Neuron (in vitro differentiated cells): ENCODE results near the gene SRSF2.
A peak's percentile ranks its signal among the peaks of the same experiment; 100 is the strongest.
"Not testable (repeated sequence)": the region's sequence is repeated elsewhere in the genome, so short reads cannot be mapped to it uniquely, and the experiment has no call there.

Experiments
- H2AFZ ChIP-seq: one replicate; pipeline ENCODE4 v1.6.1; 2013; ENCODE audit warnings: low read depth, mild to moderate bottlenecking, inconsistent platforms, low read length, moderate library complexity
- H3K27me3 ChIP-seq: one replicate; pipeline ENCODE4 v1.6.1; 2013; ENCODE audit warnings: low read length; ENCODE audit not compliant: insufficient read depth
- H3K36me3 ChIP-seq: one replicate; pipeline ENCODE4 v1.6.1; 2013; ENCODE audit warnings: low read length; ENCODE audit not compliant: insufficient read depth
- H3K4me1 ChIP-seq: one replicate; pipeline ENCODE4 v1.6.1; 2013; ENCODE audit warnings: low read length; ENCODE audit not compliant: insufficient read depth
- H3K4me3 ChIP-seq: 2 replicates; pipeline ENCODE4 v1.5.1; 2013; ENCODE audit warnings: mild to moderate bottlenecking, low read length, moderate library complexity
- H3K9me3 ChIP-seq: one replicate; pipeline ENCODE4 v1.6.1; 2013; ENCODE audit warnings: low read length

Gene SRSF2

DNA sequence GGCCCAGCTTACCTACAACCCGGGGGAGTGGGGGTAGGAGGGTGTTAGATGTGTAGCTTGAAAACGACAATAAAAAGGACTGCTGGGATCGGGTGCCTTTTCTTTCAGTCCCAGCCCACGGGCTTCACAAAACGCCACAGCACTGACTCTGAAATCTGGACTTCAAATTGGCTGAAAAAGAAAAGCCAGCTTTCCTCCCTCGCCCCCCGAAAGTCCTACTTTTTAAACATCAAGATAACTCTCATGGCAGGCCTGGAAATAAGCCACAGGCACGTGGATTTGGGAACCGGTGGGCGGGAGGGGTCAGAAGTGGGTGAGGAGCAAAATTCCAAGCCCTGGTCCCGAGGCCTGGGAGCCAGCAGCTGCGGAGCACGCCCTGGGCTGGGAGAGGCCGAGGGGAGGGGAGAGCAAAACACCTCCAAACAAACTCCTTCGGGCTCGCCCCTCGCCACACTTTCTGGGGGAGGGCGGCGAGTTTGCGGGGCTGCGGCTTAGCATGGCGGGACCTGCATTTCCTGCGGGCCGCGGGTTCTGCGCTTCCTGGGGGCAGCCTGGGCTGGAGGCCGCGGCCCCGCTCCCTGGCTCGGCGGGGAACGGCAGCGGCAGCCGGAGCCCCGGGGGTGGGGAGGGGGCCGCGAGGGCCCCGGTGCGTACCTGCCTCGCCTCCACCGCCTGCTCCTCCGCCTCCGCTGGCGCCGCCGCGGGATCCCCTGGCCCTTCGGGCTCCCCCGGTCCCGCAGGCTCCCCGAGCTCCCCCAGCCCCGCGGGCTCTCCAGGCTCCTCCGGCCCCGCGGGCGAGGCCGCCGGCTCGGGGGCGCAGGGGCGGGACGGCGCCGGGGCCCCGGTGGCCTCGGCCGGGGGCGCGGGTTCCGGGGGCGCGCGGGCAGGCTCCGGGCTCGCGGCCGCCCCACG, 26.9 kb downstream of the SRSF2 start:
- H3K4me1 ChIP-seq, result peaks cover 30% of the 10 kb centered on the region
- not testable (repeated sequence) for H3K27me3 ChIP-seq, H3K9me3 ChIP-seq, H3K36me3 ChIP-seq
- peak overlapping the region; percentile 83 for H3K4me3 ChIP-seq
- peak overlapping the region; percentile 74 for H2AFZ ChIP-seq

DNA sequence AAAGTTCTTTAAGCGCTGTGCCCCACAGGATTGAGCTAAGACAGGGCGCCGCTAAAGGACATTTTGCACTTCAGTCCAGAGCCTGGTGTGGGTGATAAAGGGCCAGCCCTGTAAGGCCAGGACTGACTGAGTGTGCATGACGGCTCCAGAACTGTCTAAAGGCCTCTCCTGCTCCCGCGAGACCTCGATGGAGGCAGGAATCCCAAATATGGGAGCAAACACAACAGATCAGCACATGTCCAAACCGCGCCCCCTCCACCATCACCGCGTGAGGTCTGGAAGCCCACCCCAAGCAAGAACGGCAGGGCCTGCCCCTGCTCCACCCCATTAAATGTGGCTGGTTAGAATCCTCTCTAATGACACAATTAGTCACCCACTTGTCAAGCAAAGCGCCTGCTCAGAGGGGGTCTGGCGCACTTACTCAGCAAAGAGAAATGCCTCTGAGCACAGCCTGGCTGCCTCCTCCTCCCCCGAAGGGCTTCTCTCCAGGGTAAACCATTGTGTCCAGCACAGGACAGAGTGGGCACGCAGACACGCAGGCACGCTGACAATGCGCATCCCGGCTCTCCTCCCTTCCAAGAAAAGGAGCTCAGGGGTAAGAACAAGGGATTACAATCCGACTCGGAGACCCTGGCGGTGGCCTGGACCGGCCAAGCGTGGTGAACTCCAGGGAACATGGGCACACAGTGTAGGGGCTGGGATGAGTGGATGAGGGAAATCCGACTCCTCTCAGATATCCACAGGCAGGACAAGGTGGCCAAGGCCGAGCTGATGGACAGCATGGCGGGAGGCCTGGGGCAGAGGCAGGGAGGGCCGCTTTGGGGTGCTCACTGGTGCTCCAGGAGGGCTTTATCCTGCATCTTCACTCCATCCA, 27.8 kb downstream of the SRSF2 start:
- no peaks in the 10 kb centered on the region for H3K36me3 ChIP-seq
- no peaks in the 10 kb centered on the region for H3K27me3 ChIP-seq
- peak overlapping the region; percentile 74 for H2AFZ ChIP-seq
- H3K9me3 ChIP-seq, result peaks cover 2% of the 10 kb centered on the region
- H3K4me3 ChIP-seq, result peak overlapping the region; percentile 83
- H3K4me1 ChIP-seq, result peaks cover 30% of the 10 kb centered on the region

DNA sequence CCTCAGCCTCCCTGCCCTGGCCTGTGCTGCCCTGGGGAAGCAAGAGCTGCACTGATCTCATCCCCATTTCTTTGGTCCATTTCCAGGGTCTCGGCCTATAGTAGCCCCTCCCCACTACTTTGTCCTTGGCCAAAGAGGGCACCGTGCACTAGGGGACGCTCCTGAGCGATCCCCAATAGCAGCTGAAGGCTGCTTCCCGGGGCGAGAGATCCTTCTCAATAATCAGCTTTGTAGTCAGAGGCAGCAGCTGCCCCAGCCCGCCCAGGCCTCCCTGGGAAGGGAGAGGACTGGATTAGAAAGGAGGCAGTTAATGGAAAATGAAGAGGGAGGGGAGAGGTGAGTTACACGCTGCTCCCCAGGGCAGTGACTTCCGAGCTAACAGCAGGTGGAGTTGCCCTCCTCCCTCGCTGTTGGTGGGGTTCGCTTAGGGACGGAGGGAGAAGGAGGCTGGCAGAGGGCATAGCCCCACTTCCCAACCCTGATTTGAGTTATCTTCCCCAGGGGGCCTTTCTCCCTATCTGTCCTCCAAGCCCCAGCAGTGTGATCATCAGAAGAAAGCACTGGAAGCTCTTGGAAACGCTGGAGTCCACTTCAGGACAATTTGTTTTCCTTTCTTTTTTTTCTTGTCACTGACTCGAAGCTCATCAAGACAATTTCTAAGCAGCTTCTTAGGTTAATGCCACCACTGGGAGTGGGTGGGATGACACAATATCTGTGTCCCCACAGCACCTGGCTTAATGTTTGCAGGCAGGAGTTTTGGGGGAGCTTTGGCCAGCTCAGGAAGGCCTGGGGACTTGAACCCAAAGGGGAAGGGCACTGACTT, 28.9 kb downstream of the SRSF2 start:
- Histone ChIP-seq H3K9me3 (peaks cover 2% of the 10 kb centered on the region), H2AFZ (no peak overlapping the region), H3K27me3 (no peaks in the 10 kb centered on the region), H3K4me1 (peaks cover 30% of the 10 kb centered on the region), H3K36me3 (no peaks in the 10 kb centered on the region), H3K4me3 (no peak overlapping the region)

DNA sequence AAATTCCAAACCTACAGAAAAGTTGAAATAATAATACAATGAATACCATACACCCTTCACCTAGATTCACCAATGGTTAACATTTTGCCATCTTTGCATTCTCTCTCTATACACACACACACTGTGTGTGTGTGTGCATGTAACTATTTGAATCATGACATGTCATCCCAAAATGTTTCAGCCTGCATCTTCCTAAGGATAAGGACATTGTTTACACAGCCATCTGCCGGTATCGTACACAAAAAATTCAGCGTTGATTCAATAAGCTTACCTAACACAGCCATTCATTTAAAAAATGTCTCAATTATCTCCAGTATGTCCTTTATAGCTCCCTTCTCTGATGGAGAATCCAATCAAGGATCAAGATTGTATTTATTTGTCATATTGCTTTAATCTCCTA, 30.3 kb downstream of the SRSF2 start:
- no peak overlapping the region for H2AFZ ChIP-seq
- no peak overlapping the region for H3K4me3 ChIP-seq
- peaks cover 2% of the 10 kb centered on the region for H3K9me3 ChIP-seq
- no peaks in the 10 kb centered on the region for H3K36me3 ChIP-seq
- H3K27me3 ChIP-seq, result no peaks in the 10 kb centered on the region
- peaks cover 34% of the 10 kb centered on the region for H3K4me1 ChIP-seq

DNA sequence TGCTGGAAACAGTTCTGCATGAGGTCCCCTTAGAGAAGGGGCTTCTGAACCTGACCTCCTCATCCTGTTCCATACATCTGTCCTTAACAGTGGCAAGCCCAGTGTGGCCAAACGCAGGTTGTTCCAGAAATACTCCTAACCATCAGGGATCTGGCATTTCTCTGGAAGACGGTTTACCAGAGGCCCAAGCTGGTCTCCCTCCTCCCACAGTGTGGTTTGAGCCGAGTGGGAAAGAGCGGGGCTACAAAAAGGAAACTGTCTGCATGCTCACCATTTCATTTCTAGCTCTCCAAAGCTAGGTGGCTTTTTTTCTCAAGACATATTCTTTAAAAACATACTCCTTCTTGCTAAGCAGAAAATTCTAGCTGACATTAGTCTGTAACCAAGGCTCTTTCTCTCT, 32.3 kb downstream of the SRSF2 start:
- H3K4me3 ChIP-seq, result no peak overlapping the region
- no peaks in the 10 kb centered on the region for H3K36me3 ChIP-seq
- peaks cover 45% of the 10 kb centered on the region for H3K4me1 ChIP-seq
- H3K27me3 ChIP-seq, result no peaks in the 10 kb centered on the region
- peaks cover 2% of the 10 kb centered on the region for H3K9me3 ChIP-seq
- no peak overlapping the region for H2AFZ ChIP-seq

DNA sequence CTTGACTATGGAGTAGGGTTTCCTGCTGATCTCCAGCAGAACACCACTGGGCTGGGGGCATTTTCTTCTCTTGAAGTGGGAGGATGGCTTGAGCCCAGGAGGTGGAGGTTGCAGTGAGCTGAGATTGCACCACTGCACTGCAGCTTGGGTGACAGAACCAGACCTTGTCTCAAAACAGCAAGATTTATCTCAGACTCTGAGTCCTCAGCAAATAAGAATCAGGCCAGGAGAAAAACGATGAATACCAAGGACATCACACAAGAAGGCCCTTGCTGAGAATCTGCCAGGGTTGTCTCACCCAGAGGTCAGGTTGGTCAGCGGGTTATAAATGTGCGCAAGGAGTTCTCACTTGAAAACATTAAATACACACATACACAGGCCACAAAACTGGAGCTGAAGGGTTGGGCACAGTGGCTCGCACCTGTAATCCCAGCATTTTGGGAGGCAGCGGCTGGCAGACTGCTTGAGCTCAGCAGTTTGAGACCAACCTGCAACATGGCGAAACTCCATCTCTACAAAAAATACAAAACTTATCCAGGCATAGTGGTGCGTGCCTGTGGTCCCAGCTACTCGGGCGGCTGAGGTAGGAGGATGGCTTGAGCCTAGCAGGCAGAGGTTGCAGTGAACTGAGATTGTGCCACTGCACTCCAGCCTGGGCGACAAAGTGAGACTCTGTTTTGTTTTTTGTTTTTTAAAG, 34.0 kb downstream of the SRSF2 start:
- Histone ChIP-seq H3K27me3 (no peaks in the 10 kb centered on the region), H3K36me3 (no peaks in the 10 kb centered on the region), H3K9me3 (peaks cover 2% of the 10 kb centered on the region), H3K4me1 (peaks cover 31% of the 10 kb centered on the region), H3K4me3 (no peak overlapping the region), H2AFZ (no peak overlapping the region)

DNA sequence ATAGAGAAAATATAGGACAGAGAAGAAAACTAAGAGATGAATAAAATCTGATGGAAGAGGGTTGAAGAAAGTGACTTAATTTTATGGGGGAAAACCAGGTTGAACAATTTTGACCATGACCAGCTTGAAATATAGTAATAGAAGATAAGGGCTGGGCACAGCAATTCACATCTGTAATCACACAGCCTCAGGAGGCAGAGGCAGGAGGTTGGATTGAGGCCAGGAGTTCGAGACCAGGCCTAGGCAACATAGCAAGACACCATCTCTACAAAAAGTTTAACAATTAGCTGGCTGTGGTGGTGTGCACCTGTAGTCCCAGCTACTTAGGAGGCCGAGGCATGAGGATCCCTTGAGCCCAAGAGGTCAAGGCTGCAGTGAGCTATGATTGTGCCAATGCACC, 35.1 kb downstream of the SRSF2 start:
- Histone ChIP-seq H3K4me1 (peaks cover 36% of the 10 kb centered on the region), H3K9me3 (peaks cover 2% of the 10 kb centered on the region), H2AFZ (no peak overlapping the region), H3K4me3 (no peak overlapping the region), H3K27me3 (no peaks in the 10 kb centered on the region), H3K36me3 (no peaks in the 10 kb centered on the region)

DNA sequence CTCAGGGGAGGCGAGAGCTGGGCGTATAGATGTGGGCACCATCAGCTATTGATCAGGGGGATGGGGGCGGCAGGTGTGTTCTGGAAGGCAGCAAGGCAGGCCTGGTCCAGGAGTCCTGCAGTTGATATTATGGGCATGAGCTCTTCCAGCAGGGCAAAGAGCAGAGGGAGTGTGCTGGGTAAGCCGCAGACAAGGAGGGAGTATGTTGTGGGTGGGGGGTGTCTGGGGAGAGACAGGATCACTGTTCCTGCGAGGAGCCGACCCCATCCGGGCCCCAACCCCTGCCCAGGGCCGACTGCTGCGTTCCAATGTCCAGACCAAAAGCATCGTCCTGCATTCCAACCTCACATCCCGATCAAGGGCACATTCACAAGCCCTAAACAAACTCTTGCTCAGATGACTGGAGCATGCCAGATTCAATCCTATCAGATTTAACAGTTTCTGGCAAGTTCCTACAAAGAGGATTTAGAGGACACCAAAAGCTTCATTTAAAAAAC, 35.6 kb downstream of the SRSF2 start:
- Histone ChIP-seq H3K27me3 (no peaks in the 10 kb centered on the region), H3K4me3 (peak overlapping the region; percentile 37), H3K36me3 (no peaks in the 10 kb centered on the region), H3K4me1 (peaks cover 41% of the 10 kb centered on the region), H3K9me3 (peaks cover 2% of the 10 kb centered on the region), H2AFZ (no peak overlapping the region)

DNA sequence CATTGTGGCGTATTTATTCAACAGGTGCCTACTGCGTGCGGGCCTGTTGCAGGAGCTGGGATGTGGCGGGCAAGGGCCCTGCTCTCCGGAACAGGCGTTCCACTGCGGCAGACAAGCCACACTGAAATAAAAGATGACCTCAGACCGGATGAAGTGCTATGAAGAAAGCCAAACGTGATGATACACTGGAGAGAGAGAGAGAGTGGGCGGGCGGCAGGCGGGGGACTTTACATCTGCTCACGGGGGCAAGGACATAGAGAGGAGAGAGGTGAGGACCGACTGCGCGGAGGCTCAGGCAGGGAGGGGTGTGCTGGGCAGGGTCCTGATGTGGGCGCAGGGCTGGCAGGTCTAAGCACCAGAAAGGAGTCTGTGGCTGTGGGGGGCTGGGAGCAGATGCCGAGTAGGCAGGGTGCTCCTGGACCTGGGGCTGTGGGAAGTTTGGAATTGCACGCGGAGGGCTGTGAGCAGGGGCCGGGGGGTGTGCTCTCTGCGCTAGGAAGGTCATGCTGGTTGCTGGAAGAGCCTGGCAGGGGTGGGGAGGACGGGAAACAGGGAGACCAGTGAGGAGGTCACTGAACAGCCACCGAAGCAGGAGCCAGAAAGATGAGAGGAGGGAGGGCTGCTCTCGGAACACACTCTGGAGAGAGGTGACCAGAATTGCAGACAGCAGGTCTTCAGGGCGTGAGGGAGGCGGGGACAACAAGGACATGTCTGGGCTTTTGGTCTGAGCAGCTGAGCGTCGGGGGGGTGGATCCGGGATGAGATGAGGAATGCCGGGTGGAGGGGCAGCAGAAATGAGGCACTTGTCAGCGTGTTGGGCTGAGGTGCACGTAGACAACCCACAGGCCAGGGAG, 36.3 kb downstream of the SRSF2 start:
- Histone ChIP-seq H3K27me3 (no peaks in the 10 kb centered on the region), H3K4me3 (peak overlapping the region; percentile 37), H3K4me1 (peaks cover 41% of the 10 kb centered on the region), H3K9me3 (peaks cover under 1% of the 10 kb centered on the region), H2AFZ (no peak overlapping the region), H3K36me3 (no peaks in the 10 kb centered on the region)

DNA sequence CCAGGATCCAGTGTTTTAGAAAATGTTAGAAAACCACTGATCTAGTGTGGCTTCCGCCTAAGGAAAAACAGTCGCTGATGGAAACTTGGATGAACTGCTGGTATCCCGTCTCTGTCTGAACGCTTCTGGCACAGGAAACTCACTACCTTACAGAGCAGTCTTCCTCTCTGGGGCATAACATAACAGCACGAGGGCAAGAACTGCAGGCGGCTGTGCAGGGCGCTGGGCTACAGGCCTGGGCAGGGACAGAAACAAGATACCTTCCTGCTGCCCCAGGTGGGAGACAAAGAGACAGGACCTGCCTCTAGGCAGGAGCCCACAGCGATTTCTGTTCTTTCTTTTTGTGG, 36.9 kb downstream of the SRSF2 start:
- Histone ChIP-seq H3K36me3 (no peaks in the 10 kb centered on the region), H3K9me3 (no peaks in the 10 kb centered on the region), H3K27me3 (no peaks in the 10 kb centered on the region), H3K4me1 (peaks cover 41% of the 10 kb centered on the region), H3K4me3 (peak overlapping the region; percentile 37), H2AFZ (no peak overlapping the region)

DNA sequence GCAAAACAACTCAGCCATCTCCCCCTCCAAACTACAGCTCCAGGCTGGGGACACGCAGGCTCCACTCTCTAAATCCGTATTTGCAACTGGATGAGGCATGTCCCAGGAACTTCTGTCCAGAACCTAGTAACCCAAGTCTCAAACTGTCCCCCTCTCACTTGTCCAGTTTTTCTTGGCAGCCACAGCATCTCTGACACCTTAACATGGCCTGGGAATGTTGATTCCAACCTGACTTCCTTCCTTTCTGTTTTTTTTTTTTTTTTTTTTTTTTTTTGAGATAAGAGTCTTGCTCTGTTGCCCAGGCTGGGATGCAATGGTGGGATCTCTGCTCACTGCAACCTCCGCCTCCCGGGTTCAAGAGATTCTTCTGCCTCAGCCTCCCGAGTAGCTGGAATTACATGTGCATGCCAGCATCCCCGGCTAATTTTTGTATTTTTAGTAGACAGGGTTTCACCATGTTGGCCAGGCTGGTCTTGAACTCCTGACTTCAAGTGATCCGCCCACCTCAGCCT, 38.6 kb downstream of the SRSF2 start:
- H3K27me3 ChIP-seq, H3K36me3 ChIP-seq: not testable (repeated sequence)
- H3K4me1 ChIP-seq, result peaks cover 41% of the 10 kb centered on the region

More for the DNA sequence above, 38.6 kb downstream of the SRSF2 start:
- H3K4me3 ChIP-seq, H3K9me3 ChIP-seq, H2AFZ ChIP-seq: not testable (repeated sequence)
